CD4-positive, CD25-positive, alpha-beta regulatory T cell (primary cell): ENCODE measurements around the gene SH3TC1. TPM values are rescaled to one million over a fixed set of nuclear protein-coding genes. Genes with fewer than 3 reads are reported as not detected.
A peak's percentile ranks its signal among the peaks of the same experiment; 100 is the strongest.

Experiments used
- ATAC-seq, 2 donors: fragments of 150-1000 bp; cut with Tn5 transposase; one replicate each; pipeline ENCODE4 v1.10.0; 2021; ENCODE audit warnings: low read depth in 2 of 2, moderate number of reproducible peaks in 2 of 2, moderate library complexity in 1 of 2
- DNase-seq, 3 donors: peaks; one replicate each; pipeline versions ENCODE4 v3.0.0 to v3.0.0-alpha.2; 2012 to 2022; ENCODE audit warnings: mixed read lengths in 1 of 3
- H3K27ac ChIP-seq: one replicate; pipeline ENCODE4 v1.7.0; 2013; ENCODE audit warnings: mild to moderate bottlenecking, low read length; ENCODE audit not compliant: insufficient read depth, poor library complexity, severe bottlenecking
- H3K27me3 ChIP-seq: one replicate; pipeline ENCODE4 v1.7.0; 2013; ENCODE audit warnings: low read length; ENCODE audit not compliant: control insufficient read depth, insufficient read depth
- H3K36me3 ChIP-seq: one replicate; pipeline ENCODE4 v1.7.0; 2013; ENCODE audit warnings: mild to moderate bottlenecking, low read length, moderate library complexity; ENCODE audit not compliant: control insufficient read depth, insufficient read depth
- H3K4me1 ChIP-seq: 2 replicates; pipeline ENCODE4 v1.7.0; 2013; ENCODE audit warnings: mild to moderate bottlenecking, low read length; ENCODE audit not compliant: insufficient read depth, control insufficient read depth, poor library complexity, severe bottlenecking
- H3K4me3 ChIP-seq: one replicate; pipeline ENCODE4 v1.7.0; 2013; ENCODE audit warnings: low read depth, mild to moderate bottlenecking, low read length, moderate library complexity
- H3K9me3 ChIP-seq, 2 experiments: 1 replicate in 1 of 2; 2 replicates in 1 of 2; pipeline ENCODE4 v1.7.0; 2013; ENCODE audit warnings: low read length in 2 of 2, mild to moderate bottlenecking in 1 of 2, moderate library complexity in 1 of 2; ENCODE audit not compliant: control insufficient read depth in 2 of 2
- H3K27ac Mint-ChIP-seq, 3 donors: one replicate each; pipeline ENCODE4 v1.8.0; 2020 to 2022; ENCODE audit warnings: mild to moderate bottlenecking in 3 of 3, mixed read lengths in 3 of 3, moderate library complexity in 2 of 3
- H3K27me3 Mint-ChIP-seq: one replicate; pipeline ENCODE4 v1.8.0; 2022; ENCODE audit warnings: mild to moderate bottlenecking, mixed read lengths
- H3K36me3 Mint-ChIP-seq: one replicate; pipeline ENCODE4 v1.8.0; 2020; ENCODE audit warnings: mixed read lengths
- H3K4me1 Mint-ChIP-seq, 4 donors: one replicate each; pipeline ENCODE4 v1.8.0; 2020 to 2022; ENCODE audit warnings: mixed read lengths in 4 of 4, mild to moderate bottlenecking in 1 of 4
- H3K4me3 Mint-ChIP-seq, 4 donors: one replicate each; pipeline ENCODE4 v1.8.0; 2020 to 2022; ENCODE audit warnings: mild to moderate bottlenecking in 4 of 4, mixed read lengths in 4 of 4, moderate library complexity in 3 of 4
- H3K9me3 Mint-ChIP-seq, 7 donors: one replicate each; pipeline ENCODE4 v1.8.0; 2020 to 2022; ENCODE audit warnings: mixed read lengths in 7 of 7, mild to moderate bottlenecking in 3 of 7, moderate library complexity in 2 of 7
- polyA plus RNA-seq, 4 donors: library from polyadenylated mRNA; unstranded; fragments of 300-500 nt; fragmentation: Illumina TruSeq; gene quantifications; one replicate each; pipeline ENCODE4 v1.2.3, GENCODE V29; 2021
- total RNA-seq: library from RNA; stranded (reverse); gene quantifications from one replicate; pipeline ENCODE4 v1.2.3, GENCODE V29; 2022

The SH3TC1 gene
- total and polyA plus RNA-seq, 5 donors from 2014 or later: 10.6 to 125 (median 15.4) TPM

DNA sequence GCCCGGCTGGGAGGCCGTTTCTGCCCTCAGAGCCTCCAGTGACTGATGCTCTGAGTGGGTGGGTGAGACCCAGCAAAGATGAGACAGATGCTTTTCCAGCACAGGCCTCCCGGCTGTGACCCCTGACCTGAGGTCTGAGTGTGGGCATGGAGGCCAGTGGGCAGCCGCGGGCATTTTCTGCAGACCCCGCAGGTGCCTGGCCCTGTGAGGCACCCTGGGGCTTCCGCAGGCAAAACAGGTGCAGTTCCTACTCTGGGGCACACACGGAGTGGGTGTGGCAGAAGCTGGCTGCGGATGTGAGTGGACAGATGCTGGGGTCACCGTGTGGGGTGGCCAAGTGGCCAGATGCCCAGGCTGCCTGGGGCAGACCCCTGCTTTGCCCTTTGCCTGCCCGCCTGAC is 85.3 kb downstream of the SH3TC1 start:
- Histone ChIP-seq H3K27ac (no peak overlapping the region), H3K27me3 (no peaks in the 10 kb centered on the region), H3K36me3 (no peaks in the 10 kb centered on the region), H3K9me3 (no peaks in the 10 kb centered on the region), H3K4me1 (no peaks in the 10 kb centered on the region), H3K4me3 (no peak overlapping the region)
- H3K4me3 Mint-ChIP-seq: no peak overlapping the region
- H3K9me3 Mint-ChIP-seq: no peaks in the 10 kb centered on the region
- H3K4me1 Mint-ChIP-seq: peaks cover 0 to 2% (median 0%) of the 10 kb centered on the region in 4 donors
- no peaks in the 10 kb centered on the region for H3K27me3 Mint-ChIP-seq
- DNase-seq: no peak
- H3K36me3 Mint-ChIP-seq: no peaks in the 10 kb centered on the region
- no peak for ATAC-seq
- H3K27ac Mint-ChIP-seq: no peak overlapping the region

DNA sequence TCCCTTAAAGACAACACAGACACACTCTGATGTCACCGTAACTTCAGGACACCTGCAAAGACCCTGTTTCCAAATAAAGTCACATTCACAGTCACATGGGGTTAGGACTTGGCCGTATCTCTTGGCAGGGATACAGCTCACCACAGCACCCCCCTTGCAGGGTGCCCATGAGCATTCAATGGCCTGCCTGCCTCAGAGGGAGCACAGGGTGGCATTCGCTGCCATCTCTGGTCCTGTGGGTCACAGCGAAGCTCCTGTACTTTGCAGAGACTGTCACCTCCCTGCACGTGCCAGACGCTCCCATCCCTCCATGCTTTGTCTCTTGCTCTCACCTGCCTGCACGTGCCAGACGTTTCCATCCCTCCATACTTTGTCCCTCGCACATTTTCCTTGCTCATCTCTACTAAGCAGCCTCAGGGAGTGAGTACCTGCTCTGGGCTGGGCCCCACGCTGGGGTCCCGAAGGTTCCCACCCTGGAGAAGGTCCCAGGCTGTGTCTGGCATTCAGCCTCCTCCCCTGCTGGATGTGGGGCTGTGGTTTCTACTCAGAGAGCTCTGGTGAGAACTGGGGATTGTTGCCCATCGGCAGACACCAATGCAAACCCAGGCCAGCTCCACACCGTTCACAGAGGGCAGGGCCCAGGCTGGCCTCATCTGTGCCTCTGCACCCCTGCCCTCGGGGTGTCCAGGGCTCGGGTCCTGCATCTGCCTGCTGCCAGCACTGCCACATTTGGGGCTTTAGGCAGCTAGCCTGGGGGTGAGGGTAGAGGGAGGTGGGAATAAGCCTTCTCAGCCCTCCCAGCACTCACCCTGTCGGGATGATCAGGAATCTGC is 86.3 kb downstream of the SH3TC1 start:
- no peak for ATAC-seq

DNA sequence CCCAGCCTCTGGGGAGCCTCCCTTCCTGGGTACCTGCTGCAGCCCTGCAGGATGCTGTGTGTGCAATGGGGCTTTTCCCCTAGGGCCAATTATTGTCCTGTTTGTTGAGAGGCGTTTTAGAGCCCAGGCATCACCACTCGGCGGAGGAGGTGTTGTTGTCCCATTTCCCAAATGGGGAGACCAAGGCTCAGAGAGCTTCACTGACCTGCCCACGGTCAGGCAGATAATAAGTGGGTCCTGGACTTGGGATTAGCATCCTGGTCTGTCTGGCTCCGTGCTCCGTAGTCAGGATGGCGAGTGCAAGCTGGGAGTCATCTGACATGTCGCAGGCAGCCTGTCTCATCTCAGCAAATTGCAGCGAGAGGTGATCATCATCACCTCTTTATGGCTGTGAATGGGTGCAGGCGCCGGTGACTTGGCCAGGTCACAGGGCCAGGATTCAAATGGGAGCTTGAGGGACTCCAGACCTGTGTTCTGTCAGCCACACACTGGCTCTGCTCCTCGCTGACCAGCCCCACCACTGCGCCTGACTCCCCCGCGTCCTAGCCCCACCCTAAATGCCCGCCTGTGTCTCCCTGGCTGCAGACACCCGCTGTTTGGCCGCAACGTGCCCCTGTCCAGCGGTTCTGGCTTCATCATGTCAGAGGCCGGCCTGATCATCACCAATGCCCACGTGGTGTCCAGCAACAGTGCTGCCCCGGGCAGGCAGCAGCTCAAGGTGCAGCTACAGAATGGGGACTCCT is 87.1 kb downstream of the SH3TC1 start:
- Mint-ChIP-seq H3K9me3 (no peaks in the 10 kb centered on the region), H3K4me3 (no peak overlapping the region), H3K27ac (no peak overlapping the region), H3K4me1 (peaks cover 0 to 2% (median 0%) of the 10 kb centered on the region in 4 donors), H3K36me3 (no peaks in the 10 kb centered on the region), H3K27me3 (no peaks in the 10 kb centered on the region)
- Histone ChIP-seq H3K4me3 (no peak overlapping the region), H3K27ac (no peak overlapping the region), H3K36me3 (no peaks in the 10 kb centered on the region), H3K4me1 (no peaks in the 10 kb centered on the region), H3K9me3 (no peaks in the 10 kb centered on the region), H3K27me3 (no peaks in the 10 kb centered on the region)
- ATAC-seq (no peak), DNase-seq (no peak)

More for the DNA sequence above, 86.3 kb downstream of the SH3TC1 start:
- H3K4me3 ChIP-seq: no peak overlapping the region
- Mint-ChIP-seq H3K27me3 (no peaks in the 10 kb centered on the region), H3K36me3 (no peaks in the 10 kb centered on the region), H3K27ac (peak overlapping the region in 1 of 3 donors; percentile 67), H3K4me1 (peaks cover 0 to 2% (median 0%) of the 10 kb centered on the region in 4 donors), H3K4me3 (no peak overlapping the region), H3K9me3 (no peaks in the 10 kb centered on the region)
- DNase-seq: no peak
- no peaks in the 10 kb centered on the region for H3K27me3 ChIP-seq
- H3K4me1 ChIP-seq: no peaks in the 10 kb centered on the region
- no peak overlapping the region for H3K27ac ChIP-seq
- no peaks in the 10 kb centered on the region for H3K9me3 ChIP-seq
- no peaks in the 10 kb centered on the region for H3K36me3 ChIP-seq

DNA sequence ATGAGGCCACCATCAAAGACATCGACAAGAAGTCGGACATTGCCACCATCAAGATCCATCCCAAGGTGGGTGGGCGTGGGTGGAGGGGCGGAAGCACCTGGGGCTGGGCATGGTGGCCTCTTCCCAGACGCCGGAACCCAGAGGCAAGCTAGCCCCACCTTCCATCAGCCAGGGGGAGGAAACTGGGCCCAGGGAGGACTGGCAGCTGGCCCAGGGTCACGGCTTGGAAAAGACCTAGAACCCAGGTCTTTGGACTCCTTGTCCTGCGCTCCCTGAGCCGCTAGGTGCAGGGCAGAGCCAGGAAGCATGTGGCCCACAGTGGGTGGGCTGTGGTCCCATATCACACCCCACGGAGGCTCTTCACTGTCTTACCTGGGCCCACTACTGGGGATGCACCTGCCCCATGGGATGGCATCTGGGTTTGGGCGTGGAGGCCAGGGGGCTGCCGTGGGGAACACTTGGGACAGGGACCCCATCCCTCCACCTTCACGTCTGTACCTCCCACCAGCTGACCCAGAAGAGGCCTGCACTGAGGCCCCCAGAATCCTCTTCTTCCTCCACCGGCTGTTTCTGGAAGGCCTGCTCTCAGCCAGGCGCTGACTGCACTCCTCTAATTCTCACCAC is 87.7 kb downstream of the SH3TC1 start:
- Mint-ChIP-seq H3K27me3 (no peaks in the 10 kb centered on the region), H3K4me3 (no peak overlapping the region), H3K27ac (no peak overlapping the region), H3K36me3 (no peaks in the 10 kb centered on the region), H3K9me3 (no peaks in the 10 kb centered on the region), H3K4me1 (peaks cover 0 to 2% (median 0%) of the 10 kb centered on the region in 4 donors)
- H3K9me3 ChIP-seq: no peaks in the 10 kb centered on the region
- H3K36me3 ChIP-seq: no peaks in the 10 kb centered on the region
- no peaks in the 10 kb centered on the region for H3K4me1 ChIP-seq
- no peak for ATAC-seq
- no peak overlapping the region for H3K4me3 ChIP-seq
- DNase-seq: no peak
- no peaks in the 10 kb centered on the region for H3K27me3 ChIP-seq
- no peak overlapping the region for H3K27ac ChIP-seq

DNA sequence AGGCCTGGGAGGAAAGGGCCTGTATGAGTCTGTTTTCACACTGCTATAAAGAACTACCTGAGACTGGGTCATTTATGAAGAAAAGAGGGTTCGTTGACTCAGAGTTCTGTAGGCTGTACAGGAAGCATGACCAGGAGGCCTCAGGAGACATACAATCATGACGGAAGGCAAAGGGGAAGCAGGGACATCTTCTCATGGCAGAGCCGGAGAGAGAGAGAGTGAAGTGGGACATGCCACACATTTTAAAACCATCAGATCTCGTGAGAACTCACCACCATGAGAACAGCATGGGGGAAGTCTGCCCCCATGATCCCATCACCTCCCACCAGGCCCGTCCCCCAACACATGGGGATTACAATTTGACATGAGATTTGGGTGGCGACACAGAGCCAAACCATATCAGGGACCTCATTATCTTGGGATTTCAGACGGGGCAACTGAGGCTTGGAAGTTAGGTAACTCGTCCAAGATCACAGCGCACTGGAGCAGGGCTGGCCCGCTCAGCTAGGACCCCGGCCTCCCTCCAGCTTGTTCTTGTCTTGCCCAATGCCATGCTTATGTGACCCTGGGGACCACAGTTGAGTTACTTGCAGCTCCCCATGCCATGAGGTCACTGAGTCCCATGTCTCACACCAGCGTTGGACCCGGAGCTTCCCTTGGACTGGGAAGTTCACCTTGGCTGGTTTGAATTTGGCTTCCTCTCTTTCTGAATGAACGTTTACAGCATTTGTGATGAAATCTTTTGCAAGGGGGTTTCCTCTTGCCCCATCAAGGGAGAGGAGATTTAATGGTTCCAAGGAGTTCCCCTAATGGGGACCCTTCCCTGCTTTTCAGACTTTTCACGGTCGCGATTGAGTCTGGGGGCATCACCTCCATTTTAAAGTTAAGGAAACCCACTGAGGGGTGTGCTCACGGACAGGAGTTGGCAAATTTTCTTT is 88.5 kb downstream of the SH3TC1 start:
- Histone ChIP-seq H3K4me1 (no peaks in the 10 kb centered on the region), H3K27me3 (no peaks in the 10 kb centered on the region), H3K4me3 (no peak overlapping the region), H3K36me3 (no peaks in the 10 kb centered on the region), H3K9me3 (no peaks in the 10 kb centered on the region), H3K27ac (no peak overlapping the region)
- Mint-ChIP-seq H3K27me3 (no peaks in the 10 kb centered on the region), H3K27ac (no peak overlapping the region), H3K4me1 (peaks cover 0 to 2% (median 0%) of the 10 kb centered on the region in 4 donors), H3K36me3 (no peaks in the 10 kb centered on the region), H3K9me3 (no peaks in the 10 kb centered on the region), H3K4me3 (no peak overlapping the region)
- no peak for DNase-seq
- no peak for ATAC-seq

DNA sequence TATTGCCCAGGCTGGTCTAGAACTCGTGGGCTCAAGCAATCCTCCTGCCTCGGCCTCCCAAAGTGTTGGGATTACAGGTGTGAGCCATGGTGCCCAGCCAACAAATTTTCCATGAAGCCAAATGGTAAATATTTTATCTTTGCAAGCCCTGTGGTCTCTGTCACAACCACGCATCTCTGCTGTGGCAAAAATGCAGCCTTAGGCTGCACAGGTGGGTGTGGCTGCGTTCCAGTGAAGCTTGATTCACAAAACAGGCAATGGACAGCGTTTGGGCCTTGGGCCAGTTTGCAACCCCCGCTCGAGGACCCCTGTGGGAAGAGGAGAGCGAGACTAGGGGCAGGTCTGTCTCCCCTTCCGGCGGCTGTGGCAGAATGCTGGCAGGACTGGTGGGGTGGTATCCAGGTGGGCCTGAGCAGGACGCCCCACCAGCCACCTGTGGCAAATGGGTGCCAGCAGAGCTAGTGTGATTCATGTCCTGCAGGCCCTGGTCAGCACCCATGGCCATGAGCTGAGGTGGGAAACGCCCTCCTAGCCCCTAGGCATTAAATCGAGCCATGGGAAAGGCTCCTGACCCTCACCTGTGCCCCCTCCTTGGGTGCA is 90.2 kb downstream of the SH3TC1 start:
- H3K27me3 ChIP-seq: no peaks in the 10 kb centered on the region
- peaks cover 0 to 2% (median 0%) of the 10 kb centered on the region in 4 donors for H3K4me1 Mint-ChIP-seq
- no peaks in the 10 kb centered on the region for H3K9me3 ChIP-seq
- no peaks in the 10 kb centered on the region for H3K4me1 ChIP-seq
- no peaks in the 10 kb centered on the region for H3K36me3 ChIP-seq
- ATAC-seq (no peak), DNase-seq (no peak)
- no peaks in the 10 kb centered on the region for H3K9me3 Mint-ChIP-seq
- no peaks in the 10 kb centered on the region for H3K36me3 Mint-ChIP-seq
- H3K4me3 ChIP-seq: no peak overlapping the region
- no peak overlapping the region for H3K27ac ChIP-seq
- H3K4me3 Mint-ChIP-seq: no peak overlapping the region
- no peak overlapping the region for H3K27ac Mint-ChIP-seq
- H3K27me3 Mint-ChIP-seq: no peaks in the 10 kb centered on the region
